PFSK-1 (cell line): ENCODE data around the gene HS6ST3.

Source experiments
- FOXP2 ChIP-seq: optimal IDR thresholded peaks from 2 replicates; pipeline ENCODE3; 2011; ENCODE audit warnings: borderline replicate concordance, control low read depth, inconsistent platforms; ENCODE audit not compliant: insufficient read depth; ENCODE audit errors: extremely low read length, extremely low read depth
- POLR2AphosphoS5 ChIP-seq: IDR thresholded peaks from 2 replicates; pipeline ENCODE4 v1.6.1; 2012; ENCODE audit warnings: low read depth, mild to moderate bottlenecking, control low read depth, low read length, moderate library complexity
- REST ChIP-seq, 2 experiments: IDR thresholded peaks; 2 replicates each; pipeline versions ENCODE4 v1.6.1 to v1.8.0; 2011 to 2012; ENCODE audit warnings: low read depth in 2 of 2, low read length in 2 of 2, control low read depth in 1 of 2, inconsistent platforms in 1 of 2, mild to moderate bottlenecking in 1 of 2, moderate library complexity in 1 of 2; ENCODE audit not compliant: insufficient read depth in 1 of 2
- SIN3A ChIP-seq: IDR thresholded peaks from 2 replicates; pipeline ENCODE4 v1.6.1; 2012; ENCODE audit warnings: mild to moderate bottlenecking, low read length, moderate library complexity, borderline replicate concordance; ENCODE audit not compliant: insufficient read depth
- TAF1 ChIP-seq: IDR thresholded peaks from 2 replicates; pipeline ENCODE4 v1.6.1; 2012; ENCODE audit warnings: low read length, control low read depth, borderline replicate concordance; ENCODE audit not compliant: insufficient read depth

The HS6ST3 gene

GRCh38 chr13:96730676-96731075 lies 640.8 kb downstream of the HS6ST3 start:
- TF ChIP-seq SIN3A, result no peak
- no peak for TF ChIP-seq TAF1
- TF ChIP-seq REST (IDR thresholded peaks at IDR 0.05; ENCODE audit: insufficient read depth in 1 of 2, low read depth in 2 of 2, low read length in 2 of 2), result no peak
- no peak for TF ChIP-seq POLR2AphosphoS5
- no peak for TF ChIP-seq FOXP2

GRCh38 chr13:96734499-96734898 lies 644.6 kb downstream of the HS6ST3 start:
- TF ChIP-seq REST (IDR thresholded peaks at IDR 0.05; ENCODE audit: insufficient read depth in 1 of 2, low read depth in 2 of 2, low read length in 2 of 2), result no peak
- no peak for TF ChIP-seq FOXP2
- TF ChIP-seq SIN3A, result no peak
- no peak for TF ChIP-seq TAF1
- no peak for TF ChIP-seq POLR2AphosphoS5

GRCh38 chr13:96741779-96742178 lies 651.9 kb downstream of the HS6ST3 start:
- TF ChIP-seq TAF1 (no peak), SIN3A (no peak), FOXP2 (no peak), POLR2AphosphoS5 (no peak), REST (IDR thresholded peaks at IDR 0.05; ENCODE audit: insufficient read depth in 1 of 2, low read depth in 2 of 2, low read length in 2 of 2) (no peak)

- TF ChIP-seq POLR2AphosphoS5 (no peak), TAF1 (no peak), REST (IDR thresholded peaks at IDR 0.05; ENCODE audit: insufficient read depth in 1 of 2, low read depth in 2 of 2, low read length in 2 of 2) (no peak), FOXP2 (no peak), SIN3A (no peak)
Observed at GRCh38 chr13:96743296-96744089, 653.6 kb downstream of the HS6ST3 start.
